HFFc6 (cell line): Measurements from ENCODE around the gene PPP1R2. TPM values are rescaled to one million over a fixed set of nuclear protein-coding genes. Genes with fewer than 3 reads are reported as not detected.

Source experiments
- DNase-seq: peaks from one replicate; pipeline ENCODE4 v3.0.0-alpha.2; 2018
- H3K27ac Mint-ChIP-seq: 2 replicates; pipeline ENCODE4 v1.8.0; 2020; ENCODE audit warnings: mild to moderate bottlenecking, mixed read lengths
- H3K27me3 Mint-ChIP-seq: 2 replicates; pipeline ENCODE4 v1.8.0; 2021; ENCODE audit warnings: mild to moderate bottlenecking, moderate library complexity, mixed read lengths; ENCODE audit not compliant: insufficient read depth
- H3K36me3 Mint-ChIP-seq: 2 replicates; pipeline ENCODE4 v1.8.0; 2021; ENCODE audit warnings: low read depth, mixed read lengths
- H3K4me1 Mint-ChIP-seq: 2 replicates; pipeline ENCODE4 v1.8.0; 2020; ENCODE audit warnings: low read depth, mixed read lengths
- H3K4me3 Mint-ChIP-seq: 2 replicates; pipeline ENCODE4 v1.8.0; 2020; ENCODE audit warnings: mild to moderate bottlenecking, moderate library complexity, mixed read lengths
- H3K9me3 Mint-ChIP-seq: 2 replicates; pipeline ENCODE4 v1.8.0; 2020; ENCODE audit warnings: mild to moderate bottlenecking, mixed read lengths
- total RNA-seq, 6 experiments: library from RNA; stranded (reverse); fragmentation: NEBNext Ultra II Directional; extraction: Animal tissue kit (Norgen Biotek cat#: 25700); gene quantifications; 2 replicates in 1 of 6; 3 replicates in 5 of 6; pipeline ENCODE4 v1.2.3, GENCODE V29; 2021
- TF ChIP-seq, protein P1 (sequence below): fragments of 200-600 bp; sonication (generic); IDR thresholded peaks from 2 replicates; pipeline ENCODE4 v1.5.0; 2021; ENCODE audit warnings: antibody characterized with exemption, mild to moderate bottlenecking

Gene PPP1R2
- total RNA-seq, 6 experiments from 2014 or later, result 39.7 to 44.0 (median 42.0) TPM

DNA sequence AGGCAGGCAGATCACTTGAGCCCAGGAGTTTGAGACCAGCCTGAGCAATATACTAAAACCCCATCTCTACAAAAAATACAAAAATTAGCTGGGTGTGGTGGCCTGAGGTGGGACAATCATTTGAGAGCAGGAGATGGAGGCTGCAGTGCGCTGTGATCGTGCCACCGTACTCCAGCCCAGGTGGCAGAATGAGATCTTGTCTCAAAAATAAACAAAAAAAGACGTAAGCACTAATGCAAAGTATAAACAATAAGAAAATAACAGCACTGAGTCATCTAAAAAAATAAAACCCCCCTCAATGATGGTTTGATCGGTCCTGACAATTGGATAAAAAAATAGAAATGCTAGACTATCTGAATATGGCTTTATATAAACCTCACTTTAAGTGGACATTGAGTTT, 3.6 kb downstream of the PPP1R2 start:
- Mint-ChIP-seq H3K36me3 (no peaks in the 10 kb centered on the region), H3K27me3 (peaks cover 4% of the 10 kb centered on the region), H3K27ac (no peak overlapping the region), H3K4me3 (no peak overlapping the region), H3K9me3 (no peaks in the 10 kb centered on the region), H3K4me1 (peaks cover 29% of the 10 kb centered on the region)
- TF ChIP-seq, protein P1, sequence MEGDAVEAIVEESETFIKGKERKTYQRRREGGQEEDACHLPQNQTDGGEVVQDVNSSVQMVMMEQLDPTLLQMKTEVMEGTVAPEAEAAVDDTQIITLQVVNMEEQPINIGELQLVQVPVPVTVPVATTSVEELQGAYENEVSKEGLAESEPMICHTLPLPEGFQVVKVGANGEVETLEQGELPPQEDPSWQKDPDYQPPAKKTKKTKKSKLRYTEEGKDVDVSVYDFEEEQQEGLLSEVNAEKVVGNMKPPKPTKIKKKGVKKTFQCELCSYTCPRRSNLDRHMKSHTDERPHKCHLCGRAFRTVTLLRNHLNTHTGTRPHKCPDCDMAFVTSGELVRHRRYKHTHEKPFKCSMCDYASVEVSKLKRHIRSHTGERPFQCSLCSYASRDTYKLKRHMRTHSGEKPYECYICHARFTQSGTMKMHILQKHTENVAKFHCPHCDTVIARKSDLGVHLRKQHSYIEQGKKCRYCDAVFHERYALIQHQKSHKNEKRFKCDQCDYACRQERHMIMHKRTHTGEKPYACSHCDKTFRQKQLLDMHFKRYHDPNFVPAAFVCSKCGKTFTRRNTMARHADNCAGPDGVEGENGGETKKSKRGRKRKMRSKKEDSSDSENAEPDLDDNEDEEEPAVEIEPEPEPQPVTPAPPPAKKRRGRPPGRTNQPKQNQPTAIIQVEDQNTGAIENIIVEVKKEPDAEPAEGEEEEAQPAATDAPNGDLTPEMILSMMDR, result no peak
- DNase-seq, result no peak

DNA sequence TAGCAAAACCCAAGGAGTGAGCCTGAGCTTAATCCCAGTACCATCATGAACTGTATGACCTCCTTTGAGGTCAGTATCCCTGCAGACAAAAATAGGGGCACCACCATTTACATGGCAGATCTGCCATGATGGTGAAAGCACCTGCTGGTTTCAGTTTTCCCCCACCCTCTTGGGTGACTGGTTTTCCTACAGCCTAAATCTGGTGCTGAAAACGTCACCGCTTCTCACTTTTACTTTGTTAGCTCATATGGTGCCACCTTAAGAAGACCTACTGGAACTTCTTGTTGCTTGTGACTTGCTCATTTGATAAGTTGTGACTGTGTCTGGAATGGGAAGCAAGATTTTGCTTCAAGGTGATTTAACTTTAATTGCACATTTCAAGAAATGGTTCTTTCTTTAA, 5.1 kb downstream of the PPP1R2 start:
- no peaks in the 10 kb centered on the region for H3K9me3 Mint-ChIP-seq
- peaks cover 23% of the 10 kb centered on the region for H3K4me1 Mint-ChIP-seq
- DNase-seq, result no peak
- TF ChIP-seq, protein P1, result no peak
- H3K36me3 Mint-ChIP-seq, result no peaks in the 10 kb centered on the region
- H3K4me3 Mint-ChIP-seq, result no peak overlapping the region
- no peak overlapping the region for H3K27ac Mint-ChIP-seq
- H3K27me3 Mint-ChIP-seq, result no peaks in the 10 kb centered on the region

DNA sequence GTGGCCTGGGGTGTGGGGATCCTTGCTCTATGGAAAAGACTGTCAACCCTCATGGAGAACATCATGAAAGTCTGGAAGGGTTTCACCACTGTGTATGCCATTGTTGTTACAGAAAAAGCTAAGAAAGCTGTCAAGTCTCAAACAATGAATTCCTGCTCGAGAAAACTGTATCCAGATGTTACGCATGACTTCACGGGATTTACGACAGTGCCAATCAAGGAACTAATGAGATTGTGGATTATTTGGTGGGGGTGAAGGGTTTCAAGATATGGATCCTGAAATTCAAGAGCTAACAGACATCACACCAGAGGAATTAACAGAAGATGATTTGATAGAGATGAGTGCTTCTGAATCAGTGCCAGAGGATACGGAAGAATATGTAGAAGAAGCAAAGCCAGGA, 7.8 kb downstream of the PPP1R2 start:
- TF ChIP-seq, protein P1, result no peak
- no peaks in the 10 kb centered on the region for H3K9me3 Mint-ChIP-seq
- H3K36me3 Mint-ChIP-seq, result no peaks in the 10 kb centered on the region
- no peak overlapping the region for H3K4me3 Mint-ChIP-seq
- peaks cover 7% of the 10 kb centered on the region; the same call in 1 of the 2 replicates for H3K4me1 Mint-ChIP-seq
- DNase-seq, result no peak
- no peak overlapping the region for H3K27ac Mint-ChIP-seq
- H3K27me3 Mint-ChIP-seq, result no peaks in the 10 kb centered on the region

DNA sequence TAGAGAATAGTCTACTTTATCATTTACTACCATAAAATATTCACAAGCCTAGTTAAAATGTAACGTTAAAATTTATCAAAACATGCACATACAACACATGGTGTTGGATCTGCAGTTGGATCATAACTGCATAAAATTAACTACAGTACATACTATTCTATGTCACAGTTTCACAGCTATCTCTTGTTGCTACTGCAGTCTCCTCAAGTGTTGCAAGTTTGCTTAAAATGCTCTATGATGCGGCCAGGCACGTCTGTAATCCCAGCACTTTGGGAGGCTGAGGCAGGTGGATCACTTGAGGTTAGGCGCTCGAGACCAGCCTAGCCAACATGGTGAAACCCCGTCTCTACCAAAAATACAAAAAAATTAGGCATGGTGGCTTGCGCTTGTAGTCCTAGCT, 10.3 kb downstream of the PPP1R2 start:
- no peaks in the 10 kb centered on the region for H3K4me1 Mint-ChIP-seq
- no peak for DNase-seq
- no peak overlapping the region for H3K4me3 Mint-ChIP-seq
- no peak overlapping the region for H3K27ac Mint-ChIP-seq
- no peaks in the 10 kb centered on the region for H3K9me3 Mint-ChIP-seq
- no peaks in the 10 kb centered on the region for H3K36me3 Mint-ChIP-seq
- no peaks in the 10 kb centered on the region for H3K27me3 Mint-ChIP-seq
- TF ChIP-seq, protein P1, result no peak

DNA sequence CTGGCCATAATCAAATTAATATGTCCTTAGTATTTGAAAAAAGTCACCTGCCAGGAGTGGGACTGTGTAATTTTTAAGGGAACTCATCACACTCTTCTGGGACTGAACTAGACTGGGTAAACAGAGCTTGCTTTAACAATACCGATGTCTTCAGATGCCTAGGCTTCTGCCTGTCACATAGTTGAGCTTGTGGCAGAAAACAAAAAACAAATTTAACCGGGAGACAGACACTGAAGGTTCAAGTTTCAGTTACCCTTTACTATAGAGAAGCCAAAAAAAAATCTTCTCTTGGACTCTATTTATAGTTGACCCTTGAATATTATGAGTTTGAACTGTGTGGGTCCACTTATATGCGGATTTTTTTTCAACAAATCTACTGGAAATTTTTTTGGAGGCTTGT, 10.8 kb downstream of the PPP1R2 start:
- TF ChIP-seq, protein P1, result no peak
- Mint-ChIP-seq H3K9me3 (no peaks in the 10 kb centered on the region), H3K27me3 (no peaks in the 10 kb centered on the region), H3K4me3 (no peak overlapping the region), H3K4me1 (no peaks in the 10 kb centered on the region), H3K36me3 (no peaks in the 10 kb centered on the region), H3K27ac (no peak overlapping the region)
- no peak for DNase-seq

DNA sequence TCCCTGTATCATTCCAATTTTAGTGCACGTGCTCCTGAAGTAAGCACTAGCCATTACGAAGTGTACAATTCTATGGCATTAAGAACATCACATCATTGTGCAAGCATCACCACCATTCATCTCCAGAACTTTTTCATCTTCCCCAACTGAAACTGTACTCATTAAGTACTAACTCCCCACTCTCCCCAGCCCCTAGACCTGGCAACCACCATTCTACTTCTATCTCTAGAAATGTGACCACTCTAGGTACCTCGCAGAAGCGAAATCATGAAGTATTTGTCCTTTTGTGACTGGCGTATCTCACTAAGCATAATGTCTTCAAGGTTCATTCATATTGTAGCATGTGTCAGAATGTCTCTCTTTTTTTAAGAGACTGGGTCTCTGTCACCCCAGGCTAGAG, 11.4 kb downstream of the PPP1R2 start:
- no peaks in the 10 kb centered on the region for H3K9me3 Mint-ChIP-seq
- no peak overlapping the region for H3K4me3 Mint-ChIP-seq
- H3K27ac Mint-ChIP-seq, result no peak overlapping the region
- no peaks in the 10 kb centered on the region for H3K4me1 Mint-ChIP-seq
- TF ChIP-seq, protein P1, result no peak
- H3K36me3 Mint-ChIP-seq, result no peaks in the 10 kb centered on the region
- DNase-seq, result no peak
- H3K27me3 Mint-ChIP-seq, result no peaks in the 10 kb centered on the region
